DMS79 (cell line): ENCODE measurements around the gene EXD3.

Experiments used
- DNase-seq: peaks from one replicate; lab custom pipeline; 2025; lab: John Stamatoyannopoulos, UW

The EXD3 gene

GRCh38 chr9:137432687-137433348, 9.9 kb upstream of the EXD3 start:
- no peak for DNase-seq

GRCh38 chr9:137431416-137431931, 8.5 kb upstream of the EXD3 start:
- DNase-seq: no peak

- no peak for DNase-seq
Measured at GRCh38 chr9:137430723-137431415, 7.9 kb upstream of the EXD3 start.

DNA sequence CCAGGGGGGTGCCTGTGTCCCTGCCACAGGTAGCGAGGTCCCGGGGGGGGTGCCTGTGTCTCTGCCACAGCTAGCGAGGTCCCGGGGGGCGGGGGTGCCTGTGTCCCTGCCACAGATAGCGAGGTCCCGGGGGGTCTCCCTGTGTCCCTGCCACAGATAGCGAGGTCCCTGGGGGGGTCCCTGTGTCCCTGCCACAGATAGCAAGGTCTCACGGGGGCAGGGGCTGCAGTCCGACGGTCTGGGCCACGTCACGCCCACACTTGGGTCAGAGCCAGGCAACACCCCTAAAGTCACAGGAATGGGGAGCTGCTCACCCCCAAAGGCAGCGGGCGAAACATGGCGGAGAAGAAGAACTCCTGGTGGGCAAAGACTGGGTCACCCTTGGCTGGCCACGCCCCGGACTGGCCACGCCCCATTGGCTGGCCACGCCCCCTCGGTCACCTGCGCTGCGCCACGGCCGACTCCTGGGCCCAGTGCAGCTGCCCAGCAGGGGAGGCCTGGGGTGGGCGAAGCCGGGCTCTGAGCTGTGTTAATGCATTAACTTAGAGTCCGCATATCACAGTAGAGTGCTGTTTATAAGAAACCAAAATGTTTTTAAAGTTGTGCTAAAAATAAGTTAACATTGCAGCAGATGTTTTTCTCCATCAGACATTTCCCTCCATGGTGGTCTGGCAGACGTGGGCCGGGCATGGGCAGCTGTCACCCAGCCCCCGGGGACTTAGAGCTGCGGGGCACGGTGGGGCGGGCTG, 7.2 kb upstream of the EXD3 start:
- no peak for DNase-seq

GRCh38 chr9:137429546-137429890, 6.6 kb upstream of the EXD3 start:
- no peak for DNase-seq

DNA sequence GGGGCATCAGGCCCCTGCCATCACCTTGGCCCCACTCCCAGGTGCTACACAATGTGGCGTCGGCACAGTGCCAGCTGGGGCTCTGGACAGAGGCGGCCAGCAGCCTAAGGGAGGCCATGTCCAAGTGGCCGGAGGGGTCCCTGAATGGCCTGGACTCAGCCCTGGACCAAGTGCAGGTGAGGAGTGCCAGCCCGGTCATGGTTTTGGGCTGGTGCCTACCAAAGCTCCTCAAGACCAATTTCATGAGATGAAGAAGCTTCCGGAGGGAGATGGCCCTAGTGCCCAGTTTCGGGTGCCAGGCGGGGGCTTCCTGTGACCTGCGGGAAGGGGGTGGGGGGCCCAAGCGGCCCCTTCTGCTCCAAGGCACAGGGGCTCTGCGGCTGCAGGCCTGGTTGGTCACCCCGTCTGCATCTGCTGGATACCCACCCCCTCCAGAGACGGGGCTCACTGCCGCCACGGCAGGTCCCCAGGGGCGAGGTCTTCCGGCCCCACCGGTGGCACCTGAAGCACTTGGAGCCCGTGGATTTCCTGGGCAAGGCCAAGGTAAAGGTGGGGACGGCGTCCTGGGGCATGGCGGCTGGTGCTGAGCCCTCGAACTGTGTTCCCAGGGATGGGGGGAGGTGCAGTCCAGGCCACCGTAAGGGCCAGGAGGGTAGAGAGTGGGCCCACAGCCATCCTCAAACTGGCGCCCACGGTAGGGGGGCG, 6.0 kb upstream of the EXD3 start:
- DNase-seq: no peak

GRCh38 chr9:137428311-137428630, 5.3 kb upstream of the EXD3 start:
- DNase-seq: no peak

DNA sequence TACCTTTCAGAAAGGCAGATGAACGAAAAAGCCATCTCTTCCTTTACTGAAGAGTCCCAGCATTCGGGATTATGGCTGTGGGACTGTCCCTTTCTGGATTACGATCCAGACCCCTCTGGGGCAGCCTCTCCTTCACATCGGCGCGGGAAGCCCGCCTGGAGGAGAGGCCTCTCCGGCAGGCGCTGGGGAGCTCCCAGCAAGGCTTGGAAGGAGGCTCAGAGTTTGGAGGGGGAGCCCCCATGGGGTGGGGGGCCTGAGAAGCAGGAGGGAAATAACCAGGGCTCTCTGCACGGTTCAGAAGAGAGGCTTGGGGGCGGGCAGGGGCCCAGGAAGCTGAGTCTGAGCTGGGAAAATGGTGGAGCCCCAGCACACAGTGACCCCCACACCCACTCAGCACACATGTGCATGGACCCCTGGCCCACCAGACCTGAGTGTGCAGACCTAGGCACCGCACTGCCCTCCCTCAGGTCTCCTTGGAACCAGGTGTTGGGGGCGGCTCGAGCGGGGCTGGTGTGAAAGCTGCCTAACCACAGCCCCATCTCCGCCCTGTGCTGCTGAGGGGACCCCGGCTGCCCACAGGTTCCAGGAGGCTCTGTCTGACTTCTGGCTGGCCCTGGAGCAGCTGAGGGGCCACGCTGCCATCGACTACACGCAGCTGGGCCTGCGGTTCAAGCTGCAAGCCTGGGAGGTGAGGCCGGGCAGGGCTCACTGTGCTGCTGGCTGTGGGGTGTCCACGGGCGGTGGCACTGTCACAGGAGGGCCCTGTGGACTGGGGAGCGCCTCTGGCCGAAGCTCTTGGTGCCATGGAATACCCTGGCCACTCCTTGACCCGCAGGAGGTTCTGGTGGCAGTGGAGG, 4.7 kb upstream of the EXD3 start:
- DNase-seq: no peak

DNA sequence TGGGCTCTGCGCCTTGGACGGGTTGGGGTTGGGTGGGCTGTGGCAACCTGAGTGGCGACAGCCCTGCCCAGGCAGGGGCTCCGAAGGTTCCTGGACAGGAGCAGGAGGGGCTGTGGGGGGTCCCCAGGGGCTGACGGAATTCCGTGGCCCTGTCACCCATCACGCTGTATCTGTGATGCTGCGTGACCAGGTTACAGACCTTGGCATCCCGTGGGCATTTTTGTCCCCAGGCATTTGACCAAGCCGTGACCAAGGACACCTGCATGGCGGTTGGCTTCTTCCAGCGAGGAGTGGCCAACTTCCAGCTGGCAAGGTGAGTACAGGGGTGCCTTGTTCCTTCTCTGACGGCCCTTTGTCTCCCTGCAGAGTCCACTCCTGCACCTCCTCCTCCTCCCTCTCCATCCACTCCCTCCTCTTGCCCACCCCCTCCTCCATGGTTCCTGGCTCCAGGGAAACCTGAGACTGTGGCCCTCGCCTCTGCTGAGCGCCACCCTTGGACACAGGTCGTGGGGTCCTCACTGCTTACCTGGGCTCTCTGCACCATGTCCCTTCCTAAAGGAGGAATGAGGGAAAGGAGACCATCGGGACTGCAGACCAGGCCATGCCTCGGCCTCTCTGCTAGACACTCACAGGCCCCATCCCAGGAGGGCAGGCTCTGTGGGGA, 3.2 kb upstream of the EXD3 start:
- no peak for DNase-seq

GRCh38 chr9:137423514-137424291, 741 bp upstream of the EXD3 start:
- no peak for DNase-seq

GRCh38 chr9:137421838-137422603, 941 bp downstream of the EXD3 start:
- DNase-seq: no peak

GRCh38 chr9:137417161-137418021, 5.6 kb downstream of the EXD3 start:
- DNase-seq: no peak

- no peak for DNase-seq
Measured at GRCh38 chr9:137416563-137417151, 6.3 kb downstream of the EXD3 start.

DNA sequence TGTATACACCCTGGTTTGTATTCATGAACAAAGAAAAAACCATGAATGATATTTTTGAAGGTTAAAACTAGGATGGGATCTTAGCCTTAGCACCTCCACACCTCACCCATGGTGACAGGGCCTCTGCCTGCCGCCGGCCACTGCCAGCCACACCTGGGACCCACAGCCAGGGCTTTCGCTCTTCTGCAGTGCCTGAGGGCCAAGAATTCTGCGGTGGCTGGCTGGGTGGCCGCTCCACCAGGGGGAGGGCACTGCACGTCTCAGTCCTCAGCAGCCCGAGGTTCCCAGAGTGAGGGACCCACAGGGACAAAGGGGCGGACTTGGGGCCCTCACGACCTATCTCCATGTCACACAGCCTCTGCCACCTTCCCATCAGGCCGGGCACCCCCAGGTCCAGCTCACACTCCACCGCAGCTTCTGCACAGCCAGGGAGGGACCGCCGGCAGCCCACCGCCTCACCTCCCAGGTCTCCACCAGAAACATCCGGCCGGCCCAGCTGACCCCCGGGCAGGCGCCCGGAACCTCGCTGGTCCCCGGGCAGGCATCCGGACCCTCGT, 6.9 kb downstream of the EXD3 start:
- DNase-seq: no peak

DNA sequence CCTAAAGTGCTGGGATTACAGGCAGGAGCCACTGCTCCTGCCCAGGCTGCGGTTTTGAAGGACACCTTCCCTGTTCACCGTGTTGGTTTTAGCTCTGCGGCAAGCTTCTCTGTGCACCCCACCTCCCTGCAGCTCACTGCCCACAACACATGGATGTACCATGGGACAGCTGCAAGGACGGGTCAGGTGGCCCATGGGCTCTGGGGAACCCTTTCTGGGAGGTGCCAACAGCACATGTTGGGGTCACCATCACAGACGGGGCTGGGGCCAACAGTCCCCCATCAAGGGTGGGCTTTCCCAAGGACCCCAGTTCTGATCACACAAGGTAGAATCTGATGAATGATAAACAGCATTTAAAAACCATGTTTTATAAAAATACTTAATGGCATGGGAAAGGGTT, 7.5 kb downstream of the EXD3 start:
- DNase-seq: no peak

DNA sequence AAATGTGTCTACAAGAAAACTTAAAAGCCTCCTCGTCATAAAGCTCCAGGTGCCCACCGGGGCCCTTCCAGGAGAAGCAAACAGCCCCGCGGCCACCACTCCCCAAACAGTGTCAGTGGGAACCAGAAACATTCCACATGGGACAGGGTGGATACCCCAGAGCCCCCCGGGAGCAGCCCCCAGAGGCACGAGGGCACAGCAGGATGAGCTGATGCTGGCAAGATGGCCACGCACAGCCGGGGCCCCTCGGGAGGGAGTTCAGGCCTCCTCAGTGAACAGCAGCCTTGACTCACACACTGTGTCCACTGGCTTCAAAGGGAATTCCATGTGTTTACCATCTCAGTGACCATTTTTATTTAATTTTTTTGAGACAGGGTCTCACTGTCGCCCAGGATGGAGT, 10.5 kb downstream of the EXD3 start:
- no peak for DNase-seq

GRCh38 chr9:137411645-137412380, 11.1 kb downstream of the EXD3 start:
- DNase-seq: no peak
